DOHH2 (cell line): ENCODE measurements around the gene ZBTB40.

ENCODE experiments used
- EZH2phosphoT487 ChIP-seq: fragments of 200-600 bp; sonication (generic); IDR thresholded peaks from 2 replicates; pipeline ENCODE4 v1.6.1; 2017; ENCODE audit warnings: borderline replicate concordance, mild to moderate bottlenecking, antibody characterized with exemption, low read length, moderate library complexity, mixed read lengths
- TF ChIP-seq, protein P1 (sequence below): fragments of 200-600 bp; sonication (generic); IDR thresholded peaks from one replicate; pipeline ENCODE4 v1.5.1; 2014; ENCODE audit warnings: antibody characterized with exemption, mild to moderate bottlenecking, low read depth, low read length; ENCODE audit not compliant: poor library complexity, severe bottlenecking

DNA sequence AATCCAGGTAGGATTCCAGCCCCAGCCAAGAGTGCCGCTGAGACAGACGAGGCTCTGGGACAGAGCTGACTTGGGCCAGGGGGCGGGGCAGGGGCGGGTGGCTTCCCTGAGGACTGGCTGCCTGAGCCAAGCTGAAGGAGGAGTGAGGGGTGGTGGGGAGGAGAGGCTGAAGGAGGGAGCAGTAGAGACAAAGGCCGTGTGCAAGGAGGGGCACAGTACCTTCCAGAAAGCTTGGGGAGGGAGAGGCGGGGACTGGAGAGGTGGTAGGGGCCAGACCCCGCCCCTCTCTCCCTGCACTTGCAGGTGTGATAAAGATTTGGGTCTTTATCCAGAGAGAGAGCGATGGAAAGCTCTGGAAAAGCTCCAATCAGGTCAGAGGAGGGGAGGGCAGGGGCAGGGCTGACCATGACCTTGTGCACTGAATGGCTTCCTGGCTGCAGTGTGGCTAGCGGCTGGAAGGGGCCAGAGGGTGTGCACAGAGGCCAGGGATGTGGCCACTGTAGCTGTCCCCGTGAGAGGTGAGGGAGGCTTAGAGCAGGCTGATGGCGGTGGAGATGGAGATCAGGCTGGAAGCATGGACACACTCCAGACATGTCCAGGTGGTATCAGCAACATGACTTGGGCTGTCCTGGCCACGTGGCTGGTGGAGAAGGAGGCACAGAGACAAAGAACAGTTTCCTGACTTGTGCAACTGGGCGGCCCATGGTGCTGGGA is 104.9 kb downstream of the ZBTB40 start:
- TF ChIP-seq, protein P1, sequence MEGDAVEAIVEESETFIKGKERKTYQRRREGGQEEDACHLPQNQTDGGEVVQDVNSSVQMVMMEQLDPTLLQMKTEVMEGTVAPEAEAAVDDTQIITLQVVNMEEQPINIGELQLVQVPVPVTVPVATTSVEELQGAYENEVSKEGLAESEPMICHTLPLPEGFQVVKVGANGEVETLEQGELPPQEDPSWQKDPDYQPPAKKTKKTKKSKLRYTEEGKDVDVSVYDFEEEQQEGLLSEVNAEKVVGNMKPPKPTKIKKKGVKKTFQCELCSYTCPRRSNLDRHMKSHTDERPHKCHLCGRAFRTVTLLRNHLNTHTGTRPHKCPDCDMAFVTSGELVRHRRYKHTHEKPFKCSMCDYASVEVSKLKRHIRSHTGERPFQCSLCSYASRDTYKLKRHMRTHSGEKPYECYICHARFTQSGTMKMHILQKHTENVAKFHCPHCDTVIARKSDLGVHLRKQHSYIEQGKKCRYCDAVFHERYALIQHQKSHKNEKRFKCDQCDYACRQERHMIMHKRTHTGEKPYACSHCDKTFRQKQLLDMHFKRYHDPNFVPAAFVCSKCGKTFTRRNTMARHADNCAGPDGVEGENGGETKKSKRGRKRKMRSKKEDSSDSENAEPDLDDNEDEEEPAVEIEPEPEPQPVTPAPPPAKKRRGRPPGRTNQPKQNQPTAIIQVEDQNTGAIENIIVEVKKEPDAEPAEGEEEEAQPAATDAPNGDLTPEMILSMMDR = no peak
- TF ChIP-seq EZH2phosphoT487 = no peak
